GM18907 (cell line): ENCODE data around the gene ZNF697.

Source experiments
- ATAC-seq: cut with Tn5 transposase; IDR thresholded peaks from one replicate; pipeline ENCODE4 v1.9.1; 2021; ENCODE audit warnings: mild to moderate bottlenecking, moderate library complexity; ENCODE audit not compliant: unreplicated experiment

The ZNF697 gene

DNA sequence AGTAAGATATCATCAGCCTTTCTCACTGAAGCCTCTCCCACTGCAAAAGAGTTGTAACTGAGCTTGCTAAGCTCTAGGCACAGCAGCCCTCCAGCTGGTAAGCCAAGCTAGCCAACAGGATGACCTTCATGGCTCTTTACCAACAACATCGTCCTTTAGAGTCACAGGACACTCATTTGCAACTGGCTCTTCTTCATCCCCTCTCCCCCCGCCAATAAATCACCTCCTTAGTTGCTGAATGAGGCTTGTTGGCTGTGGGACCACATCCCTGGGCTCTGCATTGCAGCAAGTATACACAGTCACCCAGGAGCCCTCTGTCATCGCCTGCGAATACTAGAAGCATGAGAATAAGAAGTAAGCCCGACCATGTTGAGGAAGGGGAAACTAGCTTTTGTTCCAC is 16.0 kb upstream of the ZNF697 start:
- no peak for ATAC-seq

DNA sequence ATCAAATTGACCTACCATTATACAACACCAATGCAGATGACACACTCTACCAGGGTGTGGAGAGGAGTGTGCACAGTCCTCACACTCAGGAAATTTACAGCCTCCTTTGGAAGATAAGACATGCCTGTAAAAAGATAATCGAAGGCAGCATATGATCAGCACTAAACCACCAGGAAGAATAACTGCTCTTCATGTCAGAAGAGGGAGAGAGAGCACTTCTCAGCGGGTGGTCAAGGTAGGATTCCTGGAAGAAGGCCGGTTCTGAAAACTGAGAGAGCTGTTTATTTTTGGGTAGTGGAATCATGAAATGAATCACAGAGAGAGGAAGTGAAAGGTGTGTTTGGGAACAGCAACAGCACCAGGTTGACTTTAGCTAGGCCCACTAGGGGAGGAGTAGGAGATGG is 14.0 kb upstream of the ZNF697 start:
- ATAC-seq = peak; percentile 75

GRCh38 chr1:119660253-119661083 is 12.4 kb upstream of the ZNF697 start:
- peak; percentile 82 for ATAC-seq

GRCh38 chr1:119659628-119660027 is 11.6 kb upstream of the ZNF697 start:
- ATAC-seq = no peak

DNA sequence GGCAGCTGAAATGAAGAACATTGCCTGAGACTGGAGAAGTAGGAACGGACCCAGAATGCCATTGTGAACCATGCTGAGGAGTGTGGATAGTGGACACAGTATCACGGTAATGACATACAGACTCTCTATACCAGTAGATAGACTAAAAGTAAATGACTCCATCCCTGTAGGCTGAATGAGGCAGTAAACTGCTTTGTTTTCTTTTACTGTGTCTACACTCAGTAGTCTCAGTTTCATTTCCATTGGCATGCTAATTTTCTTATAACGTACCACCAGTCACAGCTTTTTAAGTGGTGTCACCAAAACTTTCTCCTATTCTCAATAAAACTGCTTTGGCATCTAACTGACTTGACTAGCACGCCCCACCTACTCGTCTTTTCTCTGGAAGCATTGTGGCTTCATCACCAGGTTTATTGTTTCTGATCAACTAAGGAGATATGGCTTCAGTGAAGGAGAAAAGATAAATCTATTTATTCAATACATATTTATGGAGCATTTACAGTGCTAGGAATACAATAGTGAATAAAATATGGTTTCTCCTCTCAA is 8.4 kb upstream of the ZNF697 start:
- ATAC-seq = peak; percentile 41

DNA sequence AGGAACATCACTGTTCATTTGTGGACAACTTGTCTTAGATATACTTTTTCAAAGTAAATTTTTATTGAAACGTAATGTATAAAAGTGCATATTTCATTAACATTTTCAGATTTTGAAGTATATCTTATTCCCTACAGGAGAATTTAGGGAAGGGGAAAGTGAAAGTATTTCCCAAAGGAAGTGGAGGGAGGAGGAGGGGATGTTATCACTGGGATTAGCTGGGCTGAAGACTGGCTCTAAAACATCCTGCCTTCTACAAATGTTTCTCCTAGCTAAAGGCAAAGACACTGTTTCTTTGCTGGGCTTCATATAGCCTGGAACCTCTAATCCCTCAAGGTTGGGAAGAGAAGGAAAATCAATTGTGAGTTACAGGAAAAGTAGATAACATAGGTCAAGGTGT is 7.1 kb upstream of the ZNF697 start:
- ATAC-seq = no peak

GRCh38 chr1:119653839-119654170 is 5.7 kb upstream of the ZNF697 start:
- ATAC-seq = no peak

DNA sequence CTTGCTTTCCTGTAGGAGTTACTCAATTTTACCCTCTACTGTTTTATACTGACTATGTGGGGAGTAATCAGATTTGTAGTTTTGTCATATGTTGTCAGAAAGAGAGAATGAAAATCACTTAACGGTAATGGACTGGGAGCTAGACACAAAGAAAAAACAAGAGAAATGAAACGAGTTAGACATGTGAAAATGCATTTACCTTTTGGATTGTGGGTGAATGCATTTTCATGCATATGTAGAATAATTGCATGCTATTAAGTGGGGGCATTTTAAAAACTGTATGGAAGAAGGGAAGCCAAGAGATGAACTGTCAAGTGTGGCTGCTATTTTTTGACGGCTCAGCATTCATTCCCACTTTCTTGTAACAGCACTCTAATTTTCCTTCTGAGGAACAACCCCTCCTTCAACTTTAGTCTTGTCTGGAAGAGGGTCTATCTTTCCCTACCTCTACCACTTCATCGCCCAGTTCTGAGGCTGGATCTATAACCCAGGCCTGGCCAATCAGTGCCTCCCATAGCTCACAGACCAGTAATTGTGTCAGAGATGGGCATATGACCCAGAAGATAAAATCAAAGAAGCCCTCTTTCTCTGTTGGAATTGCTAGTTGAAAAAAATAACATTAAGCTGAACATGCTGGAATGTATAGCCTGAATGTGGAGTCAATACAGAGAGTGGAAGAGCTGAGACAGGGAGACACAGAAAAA is 5.2 kb upstream of the ZNF697 start:
- ATAC-seq = no peak

DNA sequence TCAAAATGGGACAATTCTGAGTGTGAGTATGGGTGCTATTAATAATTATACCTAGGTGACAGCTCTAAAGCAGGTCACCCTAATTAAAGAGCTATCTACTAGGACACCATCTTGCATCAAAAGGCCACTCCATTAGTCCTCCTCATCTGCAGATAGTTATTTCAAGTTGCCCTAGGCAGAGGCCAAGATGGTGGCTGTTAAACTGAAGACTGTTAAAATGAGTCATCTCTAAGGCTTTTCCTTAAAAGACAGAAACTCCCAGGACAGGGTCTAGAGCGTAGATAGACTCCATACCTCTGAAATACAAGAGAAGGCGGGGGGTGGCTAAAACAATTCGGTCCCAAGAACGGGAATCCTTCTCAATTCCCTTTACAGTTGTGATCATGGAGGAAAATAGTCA is 4.5 kb upstream of the ZNF697 start:
- no peak for ATAC-seq

DNA sequence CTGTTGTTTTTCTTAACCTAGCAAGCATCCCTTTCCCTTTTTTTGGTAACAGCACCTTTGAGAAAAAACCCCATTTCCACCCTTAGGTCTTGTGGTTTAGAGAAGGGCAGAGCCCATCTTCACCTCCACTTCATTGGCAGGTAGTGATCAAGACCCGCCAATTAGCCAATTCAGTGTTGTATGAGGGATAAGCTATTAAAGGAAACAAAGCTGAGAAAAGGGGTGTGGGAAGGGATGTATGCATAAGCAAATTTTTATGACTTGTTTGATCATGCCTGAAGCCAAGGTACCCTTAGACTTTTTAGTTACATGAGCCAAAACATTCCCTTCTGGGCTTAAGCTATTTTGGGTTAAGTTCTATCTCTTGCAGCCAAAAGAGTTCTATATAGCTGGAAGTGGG is 3.6 kb upstream of the ZNF697 start:
- ATAC-seq = no peak

DNA sequence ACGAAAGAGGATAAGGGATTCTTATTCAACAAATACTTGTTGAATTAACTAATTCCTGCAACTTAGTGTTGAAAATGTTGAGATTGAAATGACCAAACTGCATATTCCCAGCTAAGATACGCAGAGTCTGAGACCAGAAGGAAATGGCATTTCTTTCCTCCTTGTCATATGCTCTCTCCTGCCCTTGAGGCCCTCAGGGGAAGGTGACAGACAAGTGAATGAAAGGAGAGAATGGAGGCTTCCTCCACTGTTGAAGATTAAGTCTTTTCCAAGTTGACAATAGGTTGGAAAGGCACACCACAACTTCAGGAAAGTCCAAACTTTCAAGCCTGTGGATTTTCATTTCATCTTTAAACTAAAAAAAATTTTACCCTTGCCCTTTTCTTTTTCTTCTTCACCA is 3.1 kb upstream of the ZNF697 start:
- ATAC-seq = no peak

DNA sequence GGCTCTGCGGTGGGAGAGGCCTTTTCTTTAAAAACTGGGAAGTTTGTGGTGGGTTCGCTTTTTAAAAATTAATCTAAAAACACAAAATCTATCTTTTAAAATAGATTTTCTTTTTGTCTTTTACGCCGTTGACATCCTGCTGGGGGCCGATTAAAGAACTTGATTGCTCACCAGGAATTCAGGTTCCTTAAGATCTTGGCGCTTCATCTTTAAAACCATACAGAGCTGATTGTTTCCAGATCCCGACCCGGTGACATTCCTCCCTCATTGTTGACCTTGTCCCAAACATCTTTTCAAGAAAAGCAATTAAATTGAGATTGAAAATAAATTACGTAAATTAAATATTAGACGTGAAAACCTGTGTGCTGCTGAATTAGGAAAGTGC is 546 bp upstream of the ZNF697 start:
- ATAC-seq = no peak

GRCh38 chr1:119647228-119647733 is 785 bp downstream of the ZNF697 start:
- ATAC-seq = no peak

DNA sequence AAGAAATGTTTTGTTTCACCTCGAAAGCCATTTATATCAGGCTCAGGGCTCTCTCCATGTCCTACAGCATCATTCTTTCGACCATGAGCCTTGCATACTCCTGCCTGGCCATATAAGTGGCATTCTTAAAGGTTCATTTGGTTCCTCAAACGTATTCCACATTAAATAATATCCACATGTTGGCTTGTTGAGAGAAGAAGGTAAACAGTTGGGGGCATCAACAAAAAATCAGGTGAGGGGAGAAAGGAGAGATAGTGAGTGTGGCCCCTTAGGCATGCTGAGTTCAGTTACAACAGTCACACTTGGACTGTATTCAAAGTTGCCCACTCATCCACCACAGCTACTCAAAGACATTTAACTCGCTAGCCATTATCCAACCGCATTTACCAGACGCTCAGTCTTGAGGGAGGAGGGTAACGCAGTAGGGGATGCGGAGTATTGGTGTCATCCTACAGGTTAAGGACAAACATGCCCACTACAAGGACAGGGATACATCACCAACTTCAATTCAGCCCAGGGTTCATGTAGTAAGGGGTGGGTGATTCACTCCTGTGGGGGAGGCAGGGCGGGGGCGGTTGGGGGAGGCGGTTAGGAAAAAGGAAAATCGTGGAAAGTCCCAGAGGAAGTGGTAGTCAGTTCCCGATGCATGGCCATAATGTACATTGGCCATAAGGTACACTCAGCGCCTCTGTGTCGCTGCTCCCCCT is 1.4 kb downstream of the ZNF697 start:
- ATAC-seq = no peak

- ATAC-seq = no peak
Measured at GRCh38 chr1:119639109-119639508, 9.0 kb downstream of the ZNF697 start.

- ATAC-seq = no peak
Measured at GRCh38 chr1:119637710-119638109, 10.4 kb downstream of the ZNF697 start.

DNA sequence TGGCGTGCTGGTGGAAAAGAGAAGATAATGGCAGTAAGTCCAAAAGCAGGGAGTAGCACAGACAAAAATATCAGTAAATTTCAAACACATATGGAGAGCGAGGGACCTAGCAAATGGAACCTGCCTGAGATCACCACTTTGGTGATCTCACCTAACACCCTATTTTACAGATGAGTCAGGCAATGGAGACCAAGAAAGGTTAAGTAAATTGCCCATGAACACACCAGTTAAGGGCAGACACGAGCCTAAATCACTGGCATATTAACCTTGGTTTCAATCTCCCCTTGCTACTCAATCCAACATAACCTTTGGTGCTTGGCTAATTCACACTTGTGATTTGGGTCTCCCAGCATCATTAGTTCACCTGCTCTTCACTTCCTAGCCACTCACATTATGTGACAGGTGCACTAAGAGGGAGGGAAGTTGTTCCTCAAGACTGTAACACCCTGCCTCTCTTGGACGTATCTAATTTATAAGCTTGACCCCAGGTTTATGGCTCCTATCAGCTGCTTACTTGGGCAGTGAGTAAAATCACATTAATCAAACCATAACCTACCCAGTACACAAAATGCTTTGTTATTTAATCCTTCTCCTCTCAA is 11.5 kb downstream of the ZNF697 start:
- ATAC-seq = no peak

DNA sequence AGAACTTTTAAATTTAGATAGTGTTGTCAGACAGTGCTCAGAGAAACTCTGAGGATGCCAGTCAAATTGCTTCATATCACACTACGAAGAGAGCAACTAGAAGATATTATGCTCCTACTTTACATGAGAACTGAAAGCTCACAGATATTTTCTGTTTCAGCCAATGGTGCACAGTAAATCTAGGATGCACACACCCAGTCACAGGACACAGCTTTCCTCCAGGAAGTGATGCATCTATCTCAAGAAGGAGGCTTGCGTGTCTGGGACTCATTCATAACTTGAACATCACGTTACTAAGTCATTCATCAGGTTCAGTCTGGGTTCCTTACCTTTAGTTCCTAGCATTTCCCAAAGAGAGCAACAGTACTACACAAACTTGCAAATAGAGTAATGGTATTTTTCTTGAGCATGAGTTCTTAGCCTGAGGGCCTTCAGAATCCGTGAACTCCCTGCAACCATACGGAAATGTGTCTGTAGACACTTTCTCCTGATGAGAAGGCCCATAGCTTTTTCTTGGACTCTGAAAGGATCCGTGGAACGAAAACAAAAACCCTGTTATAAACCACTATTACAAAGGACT is 12.2 kb downstream of the ZNF697 start:
- ATAC-seq = peak; percentile 47

- no peak for ATAC-seq
Measured at GRCh38 chr1:119634016-119634415, 14.1 kb downstream of the ZNF697 start.

- no peak for ATAC-seq
Measured at GRCh38 chr1:119633575-119633974, 14.5 kb downstream of the ZNF697 start.

- no peak for ATAC-seq
Measured at GRCh38 chr1:119632841-119633240, 15.2 kb downstream of the ZNF697 start.
